Gastrocnemius medialis (tissue), 4 donors: ENCODE data around the gene ORC3. TPM values are rescaled to one million over a fixed set of nuclear protein-coding genes. Genes with fewer than 3 reads are reported as not detected.
"Not testable (repeated sequence)": the region's sequence is repeated elsewhere in the genome, so short reads cannot be mapped to it uniquely, and the experiment has no call there.

Experiments used
- ATAC-seq, 2 donors: fragments of 150-250 bp; one replicate each; pipeline ENCODE4 v1.9.1; 2016
- DNase-seq, 2 donors: peaks; one replicate each; pipeline ENCODE4 v3.0.0-alpha.2; 2019
- H3K27ac ChIP-seq, 4 donors: fragments of 200-600 bp; sonication (generic); 1 replicate in 1 of 4; 2 replicates in 3 of 4; pipeline ENCODE4 v1.5.1; 2016 to 2018; ENCODE audit warnings: mild to moderate bottlenecking in 2 of 4, moderate library complexity in 1 of 4
- H3K27me3 ChIP-seq, 3 donors: fragments of 200-600 bp; sonication (generic) in 2 of 3; 1 replicate in 1 of 3; 2 replicates in 2 of 3; pipeline versions ENCODE4 v1.5.1 to v1.6.0; 2016 to 2019; ENCODE audit warnings: mild to moderate bottlenecking in 1 of 3, moderate library complexity in 1 of 3
- H3K36me3 ChIP-seq, 2 donors: fragments of 200-600 bp; sonication (generic) in 1 of 2; one replicate each; pipeline ENCODE4 v1.5.1; 2017 to 2018
- H3K4me1 ChIP-seq, 2 donors: fragments of 200-600 bp; sonication (generic) in 1 of 2; one replicate each; pipeline ENCODE4 v1.5.1; 2016 to 2017; ENCODE audit warnings: mild to moderate bottlenecking in 2 of 2
- H3K4me3 ChIP-seq, 4 donors: fragments of 200-600 bp; sonication (generic) in 3 of 4; 1 replicate in 1 of 4; 2 replicates in 3 of 4; pipeline ENCODE4 v1.5.1; 2016 to 2019; ENCODE audit warnings: mild to moderate bottlenecking in 2 of 4
- H3K9me3 ChIP-seq, 3 donors: fragments of 200-600 bp; sonication (generic) in 2 of 3; 1 replicate in 1 of 3; 2 replicates in 2 of 3; pipeline ENCODE4 v1.5.1; 2016 to 2019
- POLR2A ChIP-seq, 2 donors: fragments of 450-650 bp; IDR thresholded peaks; one replicate each; pipeline ENCODE4 v1.6.1; 2017; ENCODE audit warnings: antibody characterized with exemption in 2 of 2, mild to moderate bottlenecking in 2 of 2, moderate library complexity in 2 of 2
- in situ Hi-C, 4 donors: fragments of 200-750 bp; cut with MboI; loops; one replicate each; pipeline versions ENCODE4 v1.15.0 to v1.8.0; 2017; ENCODE audit warnings: low sequenced_read_pairs in 4 of 4
- intact Hi-C: fragments of 100-400 bp; cut with DNase I; formaldehyde crosslinking; loops from one replicate; pipeline ENCODE4 v1.15.1; 2023; ENCODE audit warnings: low total_unique reads
- total RNA-seq, 4 donors: library from RNA; depleted of rRNA; stranded (reverse); fragments of >200 nt; gene quantifications; one replicate each; pipeline versions ENCODE4 v1.1.0 to v1.2.3, GENCODE V29; 2016
- TF ChIP-seq, protein P1 (sequence below), 5 experiments: fragments of 450-650 bp in 3 of 5; fragments of 200-600 bp in 2 of 5; sonication (generic) in 2 of 5; IDR thresholded peaks in 4 of 5; conservative IDR thresholded peaks in 1 of 5; 1 replicate in 4 of 5; 2 replicates in 1 of 5; pipeline ENCODE4 v1.5.1; 2016 to 2019; ENCODE audit warnings: antibody characterized with exemption in 5 of 5, mild to moderate bottlenecking in 3 of 5, moderate library complexity in 3 of 5

Gene ORC3
- total RNA-seq, 4 donors from 2014 or later = 18.6 to 28.5 (median 22.6) TPM

DNA sequence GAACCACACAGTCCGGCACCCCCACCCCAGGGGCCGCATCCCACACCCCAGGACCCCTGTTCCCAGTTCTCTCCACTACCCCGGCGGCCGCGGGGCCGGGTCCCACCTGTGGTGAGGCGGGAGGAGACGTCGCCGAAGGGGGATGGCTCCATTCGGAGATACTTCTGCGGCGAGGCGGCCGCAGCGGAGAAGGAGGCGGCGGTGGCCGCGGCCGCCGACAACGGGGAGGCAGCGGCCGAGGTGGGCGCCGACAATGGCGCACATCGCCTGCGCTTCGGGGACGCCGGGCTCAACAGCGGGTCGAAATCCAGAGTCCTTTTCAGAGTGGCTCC is 111.4 kb downstream of the ORC3 start:
- ATAC-seq = peak; percentile 2 to 9

DNA sequence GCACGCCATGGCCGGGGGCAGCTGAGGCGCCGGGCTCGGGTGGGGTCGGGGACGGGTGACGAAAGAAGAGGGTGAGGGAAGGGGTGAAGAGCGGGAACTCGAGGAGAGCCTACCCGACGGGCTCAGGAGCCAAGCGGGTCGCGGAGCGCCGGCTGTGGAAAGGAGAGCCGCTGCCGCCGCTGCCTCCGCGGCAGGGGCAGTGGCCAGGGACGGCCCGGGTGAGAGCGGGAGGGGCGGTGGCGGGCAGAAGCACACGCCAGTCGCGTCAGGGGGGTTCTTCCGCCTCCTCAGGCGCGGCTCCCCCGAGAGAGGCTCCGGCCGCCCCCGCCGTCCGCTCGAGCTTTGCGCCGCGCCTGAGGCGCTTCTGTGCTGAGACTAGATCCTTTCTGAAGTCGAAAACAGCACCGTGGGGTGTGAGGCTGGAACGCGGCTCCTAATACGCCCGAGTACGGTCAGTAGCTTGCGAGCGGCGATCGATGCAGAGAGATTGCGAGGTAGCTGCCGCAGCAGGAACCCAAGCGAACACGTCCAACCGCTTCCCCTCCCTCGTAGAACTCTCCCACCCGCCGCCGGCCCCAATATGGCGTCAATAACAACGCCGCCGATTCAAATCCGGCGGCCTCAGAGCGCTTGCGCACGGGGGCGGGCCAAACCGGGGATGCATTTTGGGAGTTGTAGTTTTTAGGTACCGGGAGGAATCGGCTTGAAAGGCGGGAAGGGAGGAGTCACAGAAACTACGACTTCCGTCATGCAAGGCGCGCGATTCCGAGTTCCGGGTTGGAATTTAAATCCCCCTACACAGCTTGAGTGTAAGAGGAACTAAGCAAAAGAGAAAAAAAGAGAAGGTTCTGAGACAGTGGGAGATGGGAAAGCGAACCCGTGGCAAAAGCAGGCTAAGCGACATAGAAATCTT is 112.0 kb downstream of the ORC3 start, which contains the start of gene AKIRIN2:
AKIRIN2 (minus strand) TSS at position 558 of the 913 bp plus-strand sequence; CDS start at position 9, 549 bp downstream.
- DNase-seq = peak; percentile 97
- H3K27ac ChIP-seq = peak within 1 kb of the TSS; percentile 94 to 99 (median 97)
- ATAC-seq = peak; percentile 80 to 81
- H3K9me3 ChIP-seq = no peaks in the 10 kb centered on the region
- in situ Hi-C loops = no loop called here
- H3K36me3 ChIP-seq = no peaks in the 10 kb centered on the region
- H3K27me3 ChIP-seq = no peaks in the 10 kb centered on the region
- intact Hi-C loops = loop anchor here (1.0 to 10.0 kb wide), 5 partner anchors 20 to 1380 kb away; partner anchors contain the start of genes ORC3, PNRC1 and ZNF292
- peak within 1 kb of the TSS; percentile 86 to 94 (median 94) for H3K4me3 ChIP-seq
- peak; percentile 99 to 100 for TF ChIP-seq POLR2A (IDR thresholded peaks at IDR 0.05)
- TF ChIP-seq, protein P1, sequence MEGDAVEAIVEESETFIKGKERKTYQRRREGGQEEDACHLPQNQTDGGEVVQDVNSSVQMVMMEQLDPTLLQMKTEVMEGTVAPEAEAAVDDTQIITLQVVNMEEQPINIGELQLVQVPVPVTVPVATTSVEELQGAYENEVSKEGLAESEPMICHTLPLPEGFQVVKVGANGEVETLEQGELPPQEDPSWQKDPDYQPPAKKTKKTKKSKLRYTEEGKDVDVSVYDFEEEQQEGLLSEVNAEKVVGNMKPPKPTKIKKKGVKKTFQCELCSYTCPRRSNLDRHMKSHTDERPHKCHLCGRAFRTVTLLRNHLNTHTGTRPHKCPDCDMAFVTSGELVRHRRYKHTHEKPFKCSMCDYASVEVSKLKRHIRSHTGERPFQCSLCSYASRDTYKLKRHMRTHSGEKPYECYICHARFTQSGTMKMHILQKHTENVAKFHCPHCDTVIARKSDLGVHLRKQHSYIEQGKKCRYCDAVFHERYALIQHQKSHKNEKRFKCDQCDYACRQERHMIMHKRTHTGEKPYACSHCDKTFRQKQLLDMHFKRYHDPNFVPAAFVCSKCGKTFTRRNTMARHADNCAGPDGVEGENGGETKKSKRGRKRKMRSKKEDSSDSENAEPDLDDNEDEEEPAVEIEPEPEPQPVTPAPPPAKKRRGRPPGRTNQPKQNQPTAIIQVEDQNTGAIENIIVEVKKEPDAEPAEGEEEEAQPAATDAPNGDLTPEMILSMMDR (IDR thresholded peaks at IDR 0.05 in 4 of 5, conservative IDR thresholded peaks at IDR 0.05 in 1 of 5) = no peak
- H3K4me1 ChIP-seq = peaks cover 24 to 32% of the 10 kb centered on the region in 2 donors

More for the DNA sequence above, 111.4 kb downstream of the ORC3 start:
- TF ChIP-seq, protein P1 (IDR thresholded peaks at IDR 0.05 in 4 of 5, conservative IDR thresholded peaks at IDR 0.05 in 1 of 5) = no peak
- no peak for TF ChIP-seq POLR2A (IDR thresholded peaks at IDR 0.05)
- Histone ChIP-seq H3K27ac (peak overlapping the region; percentile 94 to 99 (median 97)), H3K4me3 (peak overlapping the region; percentile 86 to 94 (median 94)), H3K36me3 (no peaks in the 10 kb centered on the region), H3K27me3 (no peaks in the 10 kb centered on the region), H3K4me1 (peaks cover 24 to 32% of the 10 kb centered on the region in 2 donors), H3K9me3 (no peaks in the 10 kb centered on the region)
- DNase-seq = no peak
- intact Hi-C loops = loop anchor here (5.0 to 10.0 kb wide), 2 partner anchors 1333 to 1381 kb away; partner anchors contain the start of gene PNRC1
- in situ Hi-C loops = no loop called here

DNA sequence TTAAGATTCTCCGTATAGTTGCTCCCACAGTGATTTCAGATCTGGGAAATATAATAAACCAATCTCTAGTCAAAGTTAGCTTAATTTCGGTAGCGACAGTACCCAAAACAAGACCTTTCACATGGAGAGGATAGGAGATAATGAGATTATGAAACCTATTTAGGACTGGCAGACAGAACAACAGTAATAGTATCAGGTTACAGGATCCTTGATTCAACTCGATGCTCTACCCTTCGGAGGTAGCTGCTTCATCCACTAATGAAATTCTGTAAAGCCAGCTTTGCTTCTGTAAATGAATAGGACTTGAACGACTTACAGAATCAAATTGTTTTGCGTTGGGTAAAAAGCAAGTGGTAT is 112.6 kb downstream of the ORC3 start:
- Histone ChIP-seq H3K9me3 (no peaks in the 10 kb centered on the region), H3K36me3 (no peaks in the 10 kb centered on the region), H3K27ac (peak overlapping the region; percentile 94 to 99 (median 97)), H3K4me1 (peaks cover 20 to 30% of the 10 kb centered on the region in 2 donors), H3K4me3 (peak overlapping the region; percentile 85 to 94 (median 90)), H3K27me3 (no peaks in the 10 kb centered on the region)
- in situ Hi-C loops (no loop called here), intact Hi-C loops (loop anchor here (1.0 to 10.0 kb wide), 5 partner anchors 20 to 1380 kb away; partner anchors contain the start of genes ORC3, PNRC1 and ZNF292)
- DNase-seq (no peak), ATAC-seq (peak; percentile 28 to 43)
- TF ChIP-seq, protein P1 (IDR thresholded peaks at IDR 0.05 in 4 of 5, conservative IDR thresholded peaks at IDR 0.05 in 1 of 5) = no peak
- TF ChIP-seq POLR2A (IDR thresholded peaks at IDR 0.05) = no peak

DNA sequence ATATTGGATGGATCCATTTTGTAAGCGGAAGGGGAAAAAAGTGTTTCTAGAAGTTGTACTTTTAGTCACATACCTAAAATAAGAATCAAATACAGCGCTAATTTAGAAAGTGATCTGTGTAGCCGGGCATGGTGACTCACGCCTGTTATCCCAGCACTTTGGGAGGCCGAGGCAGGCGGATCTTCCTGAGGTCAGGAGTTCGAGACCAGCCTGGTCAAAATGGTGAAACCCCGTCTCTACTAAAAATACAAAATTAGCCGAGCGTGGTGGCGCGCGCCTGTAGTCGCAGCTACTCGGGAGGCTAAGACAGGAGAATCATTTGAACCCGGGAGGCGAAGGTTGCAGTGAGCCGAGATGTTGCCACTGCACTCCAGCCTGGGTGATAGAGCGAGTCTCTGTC is 113.1 kb downstream of the ORC3 start:
- peak overlapping the region; percentile 85 to 94 (median 90) for H3K4me3 ChIP-seq
- DNase-seq = peak in 1 of 2 donors; percentile 41
- peak overlapping the region; percentile 94 to 99 (median 97) for H3K27ac ChIP-seq
- ATAC-seq, H3K9me3 ChIP-seq, H3K36me3 ChIP-seq, H3K27me3 ChIP-seq, in situ Hi-C loops: not testable (repeated sequence)
- intact Hi-C loops = loop anchor here (2.0 to 10.0 kb wide), 3 partner anchors 548 to 1379 kb away; partner anchors contain the start of genes PNRC1 and ZNF292
- H3K4me1 ChIP-seq = peaks cover 17 to 25% of the 10 kb centered on the region in 2 donors
